Neural cell (in vitro differentiated cells): ENCODE data around the gene ZNF546.

ENCODE experiments used
- CTCF ChIP-seq: fragments of 450-650 bp; IDR thresholded peaks from 2 replicates; pipeline ENCODE4 v1.5.1; 2014; ENCODE audit warnings: antibody characterized with exemption, mild to moderate bottlenecking, moderate library complexity; ENCODE audit not compliant: poor library complexity, severe bottlenecking
- EP300 ChIP-seq: fragments of 450-650 bp; conservative IDR thresholded peaks from 2 replicates; pipeline ENCODE4 v1.6.1; 2014; ENCODE audit warnings: antibody characterized with exemption, mild to moderate bottlenecking, moderate library complexity; ENCODE audit not compliant: poor library complexity, severe bottlenecking
- EZH2 ChIP-seq: fragments of 200-600, 300-800 bp; shearing (Covaris generic), sonication (generic); IDR thresholded peaks from 2 replicates; pipeline ENCODE4 v1.6.1; 2014; ENCODE audit warnings: antibody characterized with exemption, low read length, borderline replicate concordance, mild to moderate bottlenecking; ENCODE audit not compliant: insufficient read depth, poor library complexity, severe bottlenecking
- MXI1 ChIP-seq: fragments of 450-650 bp; conservative IDR thresholded peaks from 2 replicates; pipeline ENCODE4 v1.6.1; 2014; ENCODE audit warnings: antibody characterized with exemption, mild to moderate bottlenecking; ENCODE audit not compliant: poor library complexity, severe bottlenecking
- POLR2AphosphoS5 ChIP-seq: IDR thresholded peaks from 2 replicates; pipeline ENCODE4 v1.6.1; 2012
- RAD21 ChIP-seq: fragments of 450-650 bp; conservative IDR thresholded peaks from 2 replicates; pipeline ENCODE4 v1.6.1; 2014; ENCODE audit warnings: antibody characterized with exemption, mild to moderate bottlenecking, moderate library complexity
- REST ChIP-seq: IDR thresholded peaks from 2 replicates; pipeline ENCODE4 v1.6.1; 2012; ENCODE audit warnings: borderline replicate concordance
- TAF1 ChIP-seq: IDR thresholded peaks from 2 replicates; pipeline ENCODE4 v1.6.1; 2012; ENCODE audit warnings: low read depth

- no peak for TF ChIP-seq CTCF
- no peak for TF ChIP-seq REST
- no peak for TF ChIP-seq EP300
- TF ChIP-seq RAD21 = no peak
- no peak for TF ChIP-seq EZH2
- TF ChIP-seq TAF1 = no peak
- no peak for TF ChIP-seq POLR2AphosphoS5
- no peak for TF ChIP-seq MXI1
Observed at GRCh38 chr19:40026597-40026970, 29.7 kb downstream of the ZNF546 start.
